GM19468 (cell line): ENCODE data around the gene TCAIM.
"Not testable (repeated sequence)": the region's sequence is repeated elsewhere in the genome, so short reads cannot be mapped to it uniquely, and the experiment has no call there.

Experiments used
- ATAC-seq: cut with Tn5 transposase; IDR thresholded peaks from one replicate; pipeline ENCODE4 v1.9.1; 2021; ENCODE audit warnings: mild to moderate bottlenecking, moderate library complexity, moderate number of reproducible peaks; ENCODE audit not compliant: unreplicated experiment; ENCODE audit errors: extremely low read depth

Gene TCAIM

DNA sequence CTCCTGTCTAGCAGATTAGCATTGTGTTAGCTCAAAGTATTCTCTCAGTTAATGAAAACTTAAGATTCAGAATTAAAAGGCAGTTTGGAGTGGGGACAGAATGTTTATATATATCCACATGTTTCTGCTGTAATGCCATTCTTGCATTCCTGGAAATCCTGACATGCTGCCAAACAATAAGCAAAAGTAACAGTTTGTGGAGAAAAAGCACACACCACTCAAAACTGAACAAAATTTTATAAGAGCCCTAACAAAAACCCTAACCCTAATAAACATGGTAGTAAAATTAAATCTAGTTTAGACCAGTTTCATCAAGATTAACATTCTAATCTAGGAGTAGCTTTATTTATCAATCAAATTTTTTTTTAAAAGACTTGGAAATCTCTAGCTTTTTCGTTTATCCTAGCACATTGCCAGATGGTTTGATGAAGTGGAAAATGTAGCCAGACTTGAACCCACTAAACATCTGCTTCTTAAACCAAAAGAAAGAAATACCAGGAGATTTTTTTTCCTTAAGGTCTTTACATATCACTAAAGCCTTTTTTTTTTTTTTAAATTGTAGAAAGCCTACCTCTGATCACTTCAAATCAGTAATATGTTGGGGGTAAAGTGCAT is 3.7 kb downstream of the TCAIM start:
- no peak for ATAC-seq

DNA sequence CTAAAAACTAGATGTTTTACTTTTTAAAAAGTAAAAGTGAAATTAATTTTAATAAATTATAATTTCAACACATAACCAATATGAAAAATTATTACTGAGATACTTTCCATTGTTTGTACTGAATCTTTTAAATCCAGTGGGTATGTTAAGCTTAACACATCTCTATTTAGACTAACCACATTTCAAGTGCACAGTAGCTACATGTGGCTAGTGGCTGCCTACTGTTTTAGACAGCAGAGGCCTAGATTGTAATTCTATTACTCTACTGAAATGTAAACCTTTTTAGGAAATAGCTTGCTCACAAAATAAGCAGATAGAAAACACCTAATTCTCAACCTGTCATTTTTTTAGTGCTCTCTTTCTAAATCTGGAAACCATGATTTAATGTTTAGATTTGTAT is 4.9 kb downstream of the TCAIM start:
- ATAC-seq: no peak

DNA sequence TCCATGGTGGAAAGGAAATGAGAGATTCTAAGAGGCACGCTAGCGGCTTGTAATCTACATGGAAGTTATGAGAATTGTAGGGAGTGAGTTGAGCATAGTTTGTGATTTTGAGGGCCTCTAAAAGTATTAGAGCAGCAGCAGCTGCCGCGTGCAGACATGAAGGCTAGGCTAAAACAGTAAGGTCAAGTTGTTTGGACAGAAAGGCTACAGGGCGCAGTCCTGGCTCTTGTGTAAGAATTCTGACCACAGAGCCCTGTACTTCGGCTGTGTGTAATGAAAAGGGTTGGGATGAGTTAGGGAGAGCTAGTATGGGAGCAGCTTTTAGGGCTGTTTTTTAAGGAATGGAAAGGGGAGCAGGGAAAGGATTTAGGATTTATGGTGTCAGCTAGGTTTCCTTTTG is 8.0 kb downstream of the TCAIM start:
- ATAC-seq: not testable (repeated sequence)

DNA sequence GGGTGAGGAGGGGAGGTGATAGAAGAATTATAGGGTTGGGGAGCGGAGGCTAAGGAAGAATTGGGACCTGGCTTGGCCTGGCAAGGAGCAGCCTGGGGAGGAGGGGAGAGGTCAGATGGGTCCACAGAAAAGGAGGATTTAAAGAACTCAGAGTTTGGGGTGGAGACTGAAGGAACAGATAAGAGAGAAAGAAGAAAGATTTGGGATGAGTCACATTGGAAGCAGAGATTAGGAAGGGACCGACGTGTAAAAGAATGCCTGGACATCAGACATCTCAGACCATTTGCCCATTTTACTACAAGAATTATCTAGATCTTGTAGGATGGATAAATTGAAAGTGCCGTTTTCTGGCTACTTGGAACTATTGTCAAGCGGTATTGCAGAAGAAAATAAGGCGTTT is 10.4 kb downstream of the TCAIM start:
- ATAC-seq: no peak

DNA sequence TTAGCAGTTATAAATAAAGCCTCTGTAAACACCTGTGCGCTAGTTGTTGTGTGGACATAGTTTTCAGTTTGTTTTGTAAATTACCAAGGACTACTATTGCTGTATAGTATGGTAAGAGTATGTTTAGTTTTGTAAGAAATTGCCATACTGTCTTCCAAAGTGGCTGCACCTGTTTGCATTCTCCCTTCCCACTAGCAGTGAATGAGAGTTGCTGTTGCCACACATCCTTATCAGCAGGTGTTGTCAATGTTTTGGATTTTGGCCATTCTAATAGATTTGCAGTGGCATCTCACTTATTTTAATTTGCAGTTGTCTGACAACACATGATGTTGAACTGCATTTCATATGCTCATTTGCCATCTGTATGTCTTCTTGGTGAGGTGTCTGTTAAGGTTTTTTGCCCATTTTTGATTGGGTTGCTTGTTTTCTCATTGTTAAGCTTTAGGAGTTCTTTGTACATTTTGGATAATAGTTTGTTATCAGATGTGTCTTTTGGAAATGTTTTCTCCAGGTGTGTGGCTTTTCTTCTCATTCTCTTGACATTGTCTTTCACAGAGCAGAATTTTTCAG is 14.9 kb downstream of the TCAIM start:
- ATAC-seq: no peak

DNA sequence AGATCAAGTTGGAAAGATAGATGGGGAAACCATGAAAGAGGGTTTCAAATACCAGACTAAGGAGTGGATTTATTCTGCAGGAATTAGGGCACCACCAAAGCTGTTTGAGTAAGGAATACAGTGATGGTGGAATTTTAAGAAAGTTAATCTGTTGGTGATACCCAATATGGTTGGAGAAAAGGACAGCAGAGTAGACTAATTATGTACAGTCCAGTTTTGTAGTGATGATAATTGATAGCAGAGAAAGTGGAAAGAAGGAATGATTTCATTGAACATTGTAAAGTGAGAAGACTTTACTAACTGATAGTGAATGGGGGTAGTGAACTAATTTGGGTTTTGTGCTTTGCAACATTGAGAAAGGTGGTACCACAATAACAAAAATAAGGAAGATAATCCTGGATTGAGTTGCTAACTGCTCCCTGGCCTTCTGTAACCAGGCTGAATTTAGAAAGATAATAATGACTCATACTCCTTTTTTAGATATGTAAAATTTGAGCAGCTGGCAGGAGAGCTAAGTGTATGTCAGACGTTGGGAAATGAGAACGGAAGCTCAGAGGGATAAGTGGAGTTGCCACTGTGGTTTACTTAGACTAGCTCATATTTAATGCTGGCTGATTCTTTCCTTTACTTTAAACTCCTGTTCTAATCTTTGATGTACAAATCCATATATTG is 16.9 kb downstream of the TCAIM start:
- ATAC-seq: no peak

DNA sequence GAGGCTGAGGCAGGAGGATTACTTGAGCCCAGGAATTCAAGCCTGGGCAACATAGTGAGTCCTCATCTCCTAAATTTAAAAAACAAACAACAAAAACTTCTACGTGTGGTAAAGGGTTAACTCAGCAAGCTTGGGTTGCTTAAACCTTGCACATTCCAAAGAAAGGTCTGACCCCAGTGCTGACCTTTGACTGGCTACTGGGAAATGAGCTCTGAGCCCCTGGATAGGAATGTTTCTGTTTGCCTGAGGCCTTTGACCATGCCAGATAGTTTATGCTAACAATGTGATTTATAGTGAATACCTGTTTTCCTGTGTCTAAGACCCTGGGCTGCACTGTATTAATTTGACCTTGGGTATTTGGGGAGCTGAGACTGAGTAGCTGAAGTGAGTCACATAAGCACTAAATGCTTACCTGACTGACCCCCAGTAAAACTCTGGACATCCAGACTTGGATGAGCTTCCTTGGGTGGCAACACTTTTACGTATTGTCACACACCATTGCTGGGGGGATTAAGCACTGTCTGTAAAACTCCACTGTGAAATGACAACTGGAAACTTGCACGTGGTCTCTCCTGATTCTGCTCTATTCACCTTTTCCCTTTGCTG is 20.7 kb downstream of the TCAIM start:
- ATAC-seq: no peak

DNA sequence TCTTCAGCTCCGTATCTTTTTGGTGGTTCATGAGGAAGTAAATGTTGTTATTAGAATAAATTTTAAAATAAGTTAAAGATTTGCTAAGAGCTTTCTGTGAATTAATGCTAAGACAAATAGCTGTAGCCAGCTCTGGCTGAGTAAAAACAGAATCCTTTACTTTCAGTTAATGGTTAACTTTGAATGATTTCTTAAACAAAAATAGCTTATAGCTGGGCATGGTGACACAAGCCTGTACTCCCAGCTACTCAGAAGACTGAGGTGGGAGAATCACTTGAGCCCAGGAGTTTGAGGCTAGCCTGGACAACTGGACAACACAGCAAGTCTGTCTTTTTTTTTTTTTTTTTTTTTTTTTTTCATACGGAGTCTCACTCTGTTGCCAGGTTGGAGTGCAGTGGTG is 25.0 kb downstream of the TCAIM start:
- no peak for ATAC-seq

DNA sequence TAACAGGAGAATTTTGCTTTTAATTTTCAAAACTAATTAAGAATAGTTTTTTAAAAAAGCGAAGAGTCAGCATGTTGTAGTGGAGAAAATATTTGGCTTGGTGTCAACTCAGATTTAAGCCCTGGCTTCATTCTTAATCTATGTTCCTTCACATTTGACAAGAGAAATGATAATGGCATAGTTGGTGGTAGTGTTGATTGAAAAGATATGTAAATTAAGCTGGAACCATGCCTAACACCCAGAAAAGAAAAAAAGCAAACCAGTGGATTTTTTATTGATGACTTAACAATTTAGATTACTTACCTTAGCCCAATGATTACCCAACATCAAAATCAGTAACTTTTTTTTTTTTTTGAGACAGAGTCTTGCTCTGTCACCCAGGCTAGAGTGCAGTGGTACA is 27.4 kb downstream of the TCAIM start:
- ATAC-seq: no peak

DNA sequence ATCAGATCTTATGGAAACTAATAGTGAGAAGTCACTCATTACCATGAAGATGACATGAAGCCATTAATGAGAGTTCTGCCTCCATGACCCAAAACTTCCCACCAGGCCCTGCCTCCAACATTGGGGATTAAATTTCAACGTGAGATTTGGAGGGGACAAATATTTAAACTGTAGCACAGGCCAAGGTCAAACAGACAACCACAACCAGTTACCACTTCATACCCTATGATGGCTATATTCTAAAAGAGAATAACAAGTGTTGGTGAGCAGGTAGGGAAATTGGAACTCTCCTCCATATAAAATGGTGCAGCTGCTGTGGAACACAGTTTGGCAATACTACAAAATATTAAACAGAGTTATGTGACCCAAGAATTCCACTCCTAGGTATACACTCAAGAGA is 36.9 kb downstream of the TCAIM start:
- no peak for ATAC-seq

DNA sequence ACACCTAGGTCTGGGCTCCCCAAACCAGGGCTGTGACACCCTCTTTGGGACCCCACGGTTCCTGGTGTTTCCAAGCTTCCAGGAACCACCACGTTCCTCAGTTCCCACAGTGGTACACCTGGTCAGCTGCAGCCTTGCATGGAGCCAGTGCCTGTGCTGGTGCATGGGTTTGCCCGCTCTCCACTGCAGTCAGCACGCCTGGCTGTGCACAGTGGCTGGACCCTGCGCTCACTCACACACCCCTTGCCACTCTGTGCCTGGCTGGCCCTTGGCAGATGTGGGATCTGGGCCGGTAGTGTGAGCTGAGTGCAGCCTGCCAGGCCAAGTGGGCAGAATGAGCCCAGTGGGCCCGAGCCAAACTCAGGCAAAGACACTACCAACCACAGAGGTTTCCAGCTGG is 48.8 kb downstream of the TCAIM start:
- ATAC-seq: no peak

DNA sequence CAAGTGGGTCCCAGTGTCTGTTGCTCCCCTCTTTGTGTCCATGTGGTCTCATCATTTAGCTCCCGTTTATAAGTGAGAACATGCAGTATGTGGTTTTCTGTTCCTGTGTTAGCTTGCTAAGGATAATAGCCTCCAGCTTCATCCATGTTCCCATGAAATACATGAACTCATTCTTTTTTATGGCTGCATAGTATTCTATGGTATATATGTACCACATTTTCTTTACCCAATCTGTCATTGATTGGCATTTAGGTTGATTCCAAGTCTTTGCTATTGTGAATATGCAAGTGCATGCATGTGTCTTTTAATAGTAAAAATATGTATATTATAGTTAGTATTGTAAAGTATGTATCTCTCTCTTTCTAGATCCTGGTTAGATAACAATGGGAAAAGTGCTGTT is 53.9 kb downstream of the TCAIM start:
- no peak for ATAC-seq

DNA sequence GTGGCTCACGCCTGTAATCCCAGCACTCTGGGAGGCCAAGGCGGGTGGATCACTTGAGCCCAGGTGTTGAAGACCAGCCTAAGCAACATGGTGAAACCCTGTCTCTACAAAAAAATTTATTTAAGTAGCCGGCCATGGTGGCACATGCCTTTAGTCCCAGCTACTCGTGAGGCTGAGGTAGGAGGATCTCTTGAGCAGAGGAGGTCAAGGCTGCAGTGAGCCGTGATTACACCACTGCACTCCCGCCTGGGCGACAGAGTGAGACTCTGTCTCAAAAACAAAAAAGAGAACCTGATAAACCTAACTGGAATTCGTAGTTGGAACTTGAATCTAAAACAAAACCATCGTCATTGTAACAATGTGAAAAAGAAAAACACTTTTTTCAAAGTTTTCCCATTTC is 57.1 kb downstream of the TCAIM start:
- no peak for ATAC-seq

DNA sequence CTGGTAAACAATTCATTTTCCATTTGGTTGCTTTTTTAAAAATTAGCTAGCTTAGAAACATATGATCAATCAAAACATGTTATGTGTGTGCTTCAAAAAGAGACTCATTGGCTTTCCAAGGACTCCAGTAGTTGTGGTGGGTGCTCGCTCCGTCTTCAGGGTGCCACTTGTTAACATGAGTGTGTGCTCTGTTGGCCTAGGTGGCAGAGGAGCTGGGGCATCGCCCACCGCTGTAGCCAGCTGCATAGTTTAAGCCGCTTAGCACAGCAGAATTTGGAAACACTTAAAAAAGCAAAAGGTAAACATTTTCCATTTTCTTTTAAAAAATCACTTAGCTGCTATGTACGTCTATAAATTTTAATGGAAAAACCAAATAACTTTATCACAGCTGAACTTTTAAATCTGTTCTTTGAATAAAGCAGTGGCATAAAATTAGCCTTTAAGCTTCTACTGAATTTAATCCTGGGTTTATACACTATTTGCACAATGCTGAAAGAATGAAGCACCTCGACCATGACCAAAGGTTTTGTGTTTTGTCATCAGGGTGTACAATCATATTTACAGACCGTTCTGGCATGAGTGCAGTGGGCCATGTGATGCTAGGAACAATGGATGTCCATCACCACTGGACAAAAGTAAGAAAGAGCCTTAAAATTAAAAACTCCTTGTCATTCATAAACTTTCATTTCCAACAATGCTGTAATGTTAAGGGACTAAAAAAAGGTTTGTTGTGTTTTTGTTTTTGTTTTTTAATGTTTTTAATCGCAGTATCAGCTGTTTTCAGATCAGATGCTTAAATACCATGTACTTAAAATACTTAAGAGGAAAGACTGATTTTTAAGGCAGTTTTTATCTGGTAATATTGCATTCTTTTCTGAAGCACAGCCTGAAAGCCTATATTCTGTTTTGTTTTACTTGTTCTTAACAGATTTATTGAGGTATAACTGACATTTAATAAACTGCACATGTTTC is 57.9 kb downstream of the TCAIM start:
- no peak for ATAC-seq

DNA sequence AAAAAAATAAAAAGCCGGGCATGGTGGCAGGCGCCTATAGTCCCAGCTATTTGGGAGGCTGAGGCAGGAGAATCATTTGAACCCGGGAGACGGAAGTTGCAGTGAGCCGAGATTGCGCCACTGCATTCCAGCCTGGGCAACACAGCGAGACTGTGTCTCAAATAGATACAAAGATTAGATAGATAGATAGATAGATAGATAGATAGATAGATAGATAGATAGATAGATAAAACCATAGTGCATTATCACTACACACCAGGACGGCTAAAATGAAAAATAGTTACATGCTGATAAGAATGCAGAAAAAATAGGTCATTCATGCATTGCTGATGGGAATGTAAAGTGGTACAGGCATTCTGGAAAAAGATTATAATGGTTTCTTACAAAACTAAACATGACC is 59.7 kb downstream of the TCAIM start:
- ATAC-seq: not testable (repeated sequence)

DNA sequence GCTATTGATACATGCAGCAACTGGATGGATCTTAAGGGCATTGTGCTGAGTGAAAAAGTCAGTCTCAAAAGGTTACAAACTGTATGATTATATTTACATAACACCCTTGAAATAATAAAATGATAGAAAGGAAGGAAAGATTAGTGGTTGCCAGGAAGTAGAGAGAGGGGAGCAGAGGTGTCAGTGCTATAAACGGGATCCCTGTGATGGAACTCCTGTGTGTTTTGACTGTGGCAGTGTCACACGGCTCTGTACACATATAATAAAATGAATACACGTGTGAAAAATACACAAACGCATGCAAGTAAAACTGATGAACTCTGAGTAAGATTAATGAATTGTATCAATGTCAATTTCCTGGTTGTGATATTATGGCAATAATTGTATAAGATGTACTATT is 60.3 kb downstream of the TCAIM start:
- no peak for ATAC-seq

DNA sequence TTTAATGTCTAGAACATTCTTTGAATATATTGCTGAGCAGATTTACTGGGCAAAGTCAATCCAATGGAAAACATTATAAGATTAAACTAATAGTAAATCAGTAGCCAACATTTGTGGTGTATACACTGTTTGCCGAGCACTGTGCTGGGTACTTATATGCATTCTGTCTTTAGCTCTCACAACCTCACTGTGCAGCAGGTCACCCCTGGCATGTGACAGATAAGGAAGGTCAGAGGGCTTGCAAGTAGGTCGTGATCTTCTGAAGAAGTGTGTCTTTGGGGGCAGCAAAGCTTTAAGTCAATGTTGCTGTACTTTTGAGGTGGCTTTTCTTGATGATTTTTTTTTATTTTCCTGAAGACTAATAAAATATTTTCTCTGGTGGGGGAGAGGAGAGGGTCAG is 62.2 kb downstream of the TCAIM start:
- ATAC-seq: no peak

DNA sequence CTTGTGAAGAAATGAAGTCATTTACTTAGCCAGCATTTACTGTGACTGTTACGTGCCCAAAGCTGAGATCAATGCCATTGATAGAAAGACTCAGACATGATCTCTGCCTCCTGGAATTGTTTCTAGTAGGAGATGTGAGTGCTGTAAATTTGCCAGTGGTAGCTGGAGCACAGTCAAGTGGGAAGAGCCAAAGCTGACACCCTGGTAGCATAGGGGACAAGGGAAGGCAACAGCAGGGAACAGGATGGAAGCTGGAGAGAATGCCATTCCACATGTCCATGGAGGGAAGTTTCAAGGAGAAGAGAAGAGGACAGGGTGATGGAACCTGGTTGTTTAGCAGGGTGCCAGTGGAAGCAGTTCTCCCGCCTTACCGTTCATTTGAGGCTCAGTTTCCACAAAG is 64.0 kb downstream of the TCAIM start:
- ATAC-seq: no peak

DNA sequence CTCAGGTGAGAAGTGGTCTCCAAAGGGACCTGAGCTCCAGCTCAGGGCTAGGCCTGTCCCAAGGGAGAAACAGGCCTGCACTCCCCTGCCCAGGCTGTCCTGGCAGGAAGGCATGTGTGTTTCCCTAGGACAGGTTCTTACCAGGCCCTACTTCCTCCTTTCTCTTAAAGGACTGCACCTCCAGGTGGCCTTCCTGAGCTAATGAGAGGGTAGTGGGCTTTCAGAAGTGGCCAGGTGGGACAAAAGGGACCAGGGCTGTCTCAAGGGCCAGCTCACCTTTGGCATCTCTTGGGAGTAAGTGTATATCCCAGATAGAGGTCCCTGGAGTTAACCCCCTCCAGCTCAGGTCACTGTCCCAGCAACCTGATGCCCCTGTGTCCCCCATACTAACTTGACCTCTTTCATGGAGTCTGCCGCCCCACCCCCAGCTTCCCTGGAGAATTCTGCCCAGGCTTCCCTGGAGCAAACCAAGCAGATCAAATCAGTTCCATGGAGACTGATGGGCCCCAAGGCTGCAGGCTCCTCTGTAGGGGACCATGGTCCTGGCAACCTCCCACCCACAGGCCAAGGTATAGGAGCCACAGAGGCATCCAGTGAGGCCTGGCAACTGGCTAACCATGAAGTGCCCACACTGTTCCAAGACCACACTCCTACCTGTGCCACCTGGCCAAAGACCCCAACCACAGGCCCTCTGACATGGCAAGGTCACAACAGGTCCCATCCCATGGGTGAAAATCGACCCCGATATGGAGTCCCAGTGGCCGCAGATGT is 71.3 kb downstream of the TCAIM start:
- no peak for ATAC-seq
